ENCODE results near the gene TRAPPC1. TPM values are rescaled to one million over a fixed set of nuclear protein-coding genes. Genes with fewer than 3 reads are reported as not detected.

TRAPPC1 gene
- total and polyA plus RNA-seq, 2 donors (not counting 3 experiments of a cell fraction or from before 2014, with no cell fraction given) = 146 to 250 TPM

GRCh38 chr17:7894226-7894625 lies 37.5 kb downstream of the TRAPPC1 start:
- TF ChIP-seq EZH2 (IDR thresholded peaks at IDR 0.05; ENCODE audit: borderline replicate concordance, low read depth, low read length, severe bottlenecking) (no peak), MYC (IDR thresholded peaks at IDR 0.05; ENCODE audit: low read depth, low read length) (no peak), JUN (IDR thresholded peaks at IDR 0.05; ENCODE audit: borderline replicate concordance, insufficient read depth, insufficient read length, low read depth) (no peak), GATA2 (IDR thresholded peaks at IDR 0.05; ENCODE audit: insufficient read depth, insufficient read length, low read depth, low read length) (no peak), POLR2AphosphoS5 (IDR thresholded peaks at IDR 0.05; ENCODE audit: insufficient read depth, low read depth, low read length) (no peak), POLR2A (IDR thresholded peaks at IDR 0.05; ENCODE audit: low read depth, low read length) (no peak), FOS (IDR thresholded peaks at IDR 0.05; ENCODE audit: borderline replicate concordance, insufficient read depth, low read length) (no peak)
- TF ChIP-seq, protein P1, sequence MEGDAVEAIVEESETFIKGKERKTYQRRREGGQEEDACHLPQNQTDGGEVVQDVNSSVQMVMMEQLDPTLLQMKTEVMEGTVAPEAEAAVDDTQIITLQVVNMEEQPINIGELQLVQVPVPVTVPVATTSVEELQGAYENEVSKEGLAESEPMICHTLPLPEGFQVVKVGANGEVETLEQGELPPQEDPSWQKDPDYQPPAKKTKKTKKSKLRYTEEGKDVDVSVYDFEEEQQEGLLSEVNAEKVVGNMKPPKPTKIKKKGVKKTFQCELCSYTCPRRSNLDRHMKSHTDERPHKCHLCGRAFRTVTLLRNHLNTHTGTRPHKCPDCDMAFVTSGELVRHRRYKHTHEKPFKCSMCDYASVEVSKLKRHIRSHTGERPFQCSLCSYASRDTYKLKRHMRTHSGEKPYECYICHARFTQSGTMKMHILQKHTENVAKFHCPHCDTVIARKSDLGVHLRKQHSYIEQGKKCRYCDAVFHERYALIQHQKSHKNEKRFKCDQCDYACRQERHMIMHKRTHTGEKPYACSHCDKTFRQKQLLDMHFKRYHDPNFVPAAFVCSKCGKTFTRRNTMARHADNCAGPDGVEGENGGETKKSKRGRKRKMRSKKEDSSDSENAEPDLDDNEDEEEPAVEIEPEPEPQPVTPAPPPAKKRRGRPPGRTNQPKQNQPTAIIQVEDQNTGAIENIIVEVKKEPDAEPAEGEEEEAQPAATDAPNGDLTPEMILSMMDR (IDR thresholded peaks at IDR 0.05; ENCODE audit: extremely low read depth in 1 of 2, insufficient read depth in 1 of 2, low read depth in 1 of 2, low read length in 2 of 2) = no peak
- TF ChIP-seq, protein P2, sequence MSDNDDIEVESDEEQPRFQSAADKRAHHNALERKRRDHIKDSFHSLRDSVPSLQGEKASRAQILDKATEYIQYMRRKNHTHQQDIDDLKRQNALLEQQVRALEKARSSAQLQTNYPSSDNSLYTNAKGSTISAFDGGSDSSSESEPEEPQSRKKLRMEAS (IDR thresholded peaks at IDR 0.05; ENCODE audit: insufficient read depth, insufficient read length) = no peak
- no peak overlapping the region for H3K4me2 ChIP-seq (ENCODE audit: insufficient read depth, low read length)
- no peak overlapping the region for H3K9ac ChIP-seq (replicated peaks; ENCODE audit: extremely low read depth, insufficient read depth, low read length)
- no peak for DNase-seq (ENCODE audit: low read depth, low spot score)
- no peak for FAIRE-seq
- no peak overlapping the region for H3K27ac ChIP-seq (ENCODE audit: insufficient read depth, low read depth, low read length)
- BruUV-seq (replicated peaks) = no TSS peak
- peaks cover 7% of the 10 kb centered on the region for H3K4me1 ChIP-seq (ENCODE audit: control insufficient read depth, extremely low read depth, insufficient read depth, low read length)
- peaks cover 8% of the 10 kb centered on the region for H3K79me2 ChIP-seq (ENCODE audit: control insufficient read depth, insufficient read depth, low read length)
- no peaks in the 10 kb centered on the region for H3K9me3 ChIP-seq (replicated peaks; ENCODE audit: control insufficient read depth, insufficient read depth, low read length)
- H3K27me3 ChIP-seq (ENCODE audit: control insufficient read depth in 2 of 2, insufficient read depth in 2 of 2, low read length in 2 of 2) = no peaks in the 10 kb centered on the region
- intact Hi-C loops (cut with micrococcal nuclease) (no loop called here), dilution Hi-C loops (cut with MboI; ENCODE audit: extremely low pct_ligation_motif_present, low sequenced_read_pairs) (no loop called here)
- H3K36me3 ChIP-seq (ENCODE audit: control insufficient read depth in 2 of 2, extremely low read depth in 1 of 2, insufficient read depth in 2 of 2, low read length in 2 of 2) = peaks cover 44 to 56% of the 10 kb centered on the region in 2 experiments
- H4K20me1 ChIP-seq (replicated peaks; ENCODE audit: control insufficient read depth, extremely low read depth, insufficient read depth, low read length) = no peaks in the 10 kb centered on the region
- CTCF ChIA-PET = no interaction called here
- no peaks in the 10 kb centered on the region for H3K9me1 ChIP-seq (replicated peaks; ENCODE audit: control insufficient read depth, extremely low read depth, insufficient read depth, low read length)
- POLR2A ChIA-PET = no interaction called here
- H2AFZ ChIP-seq (ENCODE audit: low read depth, low read length) = no peak overlapping the region
- H3K4me3 ChIP-seq (replicated peaks in 1 of 3; ENCODE audit: insufficient read depth in 1 of 3, low read depth in 1 of 3, low read length in 3 of 3) = no peak overlapping the region

All from endothelial cell of umbilical vein (primary cell).